Neutrophil (primary cell): ENCODE measurements around the gene MTHFD1.
A peak's percentile ranks its signal among the peaks of the same experiment; 100 is the strongest.

Experiments used
- H3K27ac ChIP-seq: fragments of 200-600 bp; sonication (generic); 2 replicates; pipeline ENCODE4 v1.5.1; 2016; ENCODE audit warnings: mild to moderate bottlenecking, moderate library complexity
- H3K27me3 ChIP-seq: fragments of 200-600 bp; sonication (generic); 2 replicates; pipeline ENCODE4 v1.6.0; 2016; ENCODE audit warnings: mild to moderate bottlenecking
- H3K36me3 ChIP-seq: fragments of 200-600 bp; sonication (generic); 2 replicates; pipeline ENCODE4 v1.5.1; 2017
- H3K4me1 ChIP-seq, 2 experiments: fragments of 200-600 bp in 1 of 2; sonication (generic) in 1 of 2; 1 replicate in 1 of 2; 2 replicates in 1 of 2; pipeline versions ENCODE4 v1.5.1 to v1.6.1; 2013 to 2016; ENCODE audit warnings: low read depth in 1 of 2, low read length in 1 of 2, mild to moderate bottlenecking in 1 of 2, moderate library complexity in 1 of 2; ENCODE audit not compliant: control insufficient read depth in 1 of 2, insufficient read depth in 1 of 2
- H3K4me3 ChIP-seq, 2 experiments: fragments of 200-600 bp in 1 of 2; sonication (generic) in 1 of 2; 1 replicate in 1 of 2; 2 replicates in 1 of 2; pipeline ENCODE4 v1.5.1; 2013 to 2016; ENCODE audit warnings: low read depth in 1 of 2, low read length in 1 of 2, mild to moderate bottlenecking in 1 of 2, moderate library complexity in 1 of 2
- H3K9me3 ChIP-seq: fragments of 200-600 bp; sonication (generic); 2 replicates; pipeline ENCODE4 v1.5.1; 2016
- TF ChIP-seq, protein P1 (sequence below): fragments of 200-600 bp; sonication (generic); IDR thresholded peaks from 2 replicates; pipeline ENCODE4 v1.5.1; 2016; ENCODE audit warnings: antibody characterized with exemption

MTHFD1 gene

GRCh38 chr14:64501411-64502171, 113.4 kb downstream of the MTHFD1 start:
- H3K9me3 ChIP-seq, result no peaks in the 10 kb centered on the region
- no peaks in the 10 kb centered on the region for H3K36me3 ChIP-seq
- peaks cover 21 to 26% of the 10 kb centered on the region in 2 experiments for H3K4me1 ChIP-seq
- no peak overlapping the region for H3K4me3 ChIP-seq
- peaks cover 22% of the 10 kb centered on the region for H3K27me3 ChIP-seq
- TF ChIP-seq, protein P1, sequence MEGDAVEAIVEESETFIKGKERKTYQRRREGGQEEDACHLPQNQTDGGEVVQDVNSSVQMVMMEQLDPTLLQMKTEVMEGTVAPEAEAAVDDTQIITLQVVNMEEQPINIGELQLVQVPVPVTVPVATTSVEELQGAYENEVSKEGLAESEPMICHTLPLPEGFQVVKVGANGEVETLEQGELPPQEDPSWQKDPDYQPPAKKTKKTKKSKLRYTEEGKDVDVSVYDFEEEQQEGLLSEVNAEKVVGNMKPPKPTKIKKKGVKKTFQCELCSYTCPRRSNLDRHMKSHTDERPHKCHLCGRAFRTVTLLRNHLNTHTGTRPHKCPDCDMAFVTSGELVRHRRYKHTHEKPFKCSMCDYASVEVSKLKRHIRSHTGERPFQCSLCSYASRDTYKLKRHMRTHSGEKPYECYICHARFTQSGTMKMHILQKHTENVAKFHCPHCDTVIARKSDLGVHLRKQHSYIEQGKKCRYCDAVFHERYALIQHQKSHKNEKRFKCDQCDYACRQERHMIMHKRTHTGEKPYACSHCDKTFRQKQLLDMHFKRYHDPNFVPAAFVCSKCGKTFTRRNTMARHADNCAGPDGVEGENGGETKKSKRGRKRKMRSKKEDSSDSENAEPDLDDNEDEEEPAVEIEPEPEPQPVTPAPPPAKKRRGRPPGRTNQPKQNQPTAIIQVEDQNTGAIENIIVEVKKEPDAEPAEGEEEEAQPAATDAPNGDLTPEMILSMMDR, result no peak
- no peak overlapping the region for H3K27ac ChIP-seq

DNA sequence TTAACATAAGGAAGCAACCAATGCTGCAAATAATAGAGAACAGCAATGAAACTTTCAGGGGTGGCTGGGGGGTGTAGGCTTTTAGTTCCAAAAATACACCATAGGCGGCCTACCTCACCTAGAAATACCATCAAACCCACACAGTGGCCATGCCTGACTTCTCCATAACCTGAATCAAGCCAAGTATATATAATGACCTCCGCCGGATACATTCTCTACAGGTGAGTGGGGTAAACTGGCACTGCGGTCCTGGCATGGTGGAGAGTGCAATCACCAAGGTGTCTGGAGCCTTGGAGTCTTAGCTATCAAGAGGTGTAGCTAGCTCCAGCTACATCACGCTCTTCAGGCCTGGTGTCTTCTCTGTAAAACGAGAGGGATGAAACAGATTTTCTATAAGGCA, 114.3 kb downstream of the MTHFD1 start:
- Histone ChIP-seq H3K4me1 (peaks cover 24 to 29% of the 10 kb centered on the region in 2 experiments), H3K9me3 (no peaks in the 10 kb centered on the region)

GRCh38 chr14:64502887-64503433, 114.8 kb downstream of the MTHFD1 start:
- Histone ChIP-seq H3K4me1 (peaks cover 24 to 31% of the 10 kb centered on the region in 2 experiments), H3K36me3 (no peaks in the 10 kb centered on the region), H3K9me3 (no peaks in the 10 kb centered on the region), H3K27me3 (peaks cover 22% of the 10 kb centered on the region), H3K4me3 (peak overlapping the region; percentile 89 to 93), H3K27ac (peak overlapping the region; percentile 98)
- TF ChIP-seq, protein P1, result no peak

More for the DNA sequence above, 114.3 kb downstream of the MTHFD1 start:
- peaks cover 22% of the 10 kb centered on the region for H3K27me3 ChIP-seq
- H3K27ac ChIP-seq, result no peak overlapping the region
- H3K36me3 ChIP-seq, result no peaks in the 10 kb centered on the region
- TF ChIP-seq, protein P1, result no peak
- peak overlapping the region; percentile 89 to 93 for H3K4me3 ChIP-seq

DNA sequence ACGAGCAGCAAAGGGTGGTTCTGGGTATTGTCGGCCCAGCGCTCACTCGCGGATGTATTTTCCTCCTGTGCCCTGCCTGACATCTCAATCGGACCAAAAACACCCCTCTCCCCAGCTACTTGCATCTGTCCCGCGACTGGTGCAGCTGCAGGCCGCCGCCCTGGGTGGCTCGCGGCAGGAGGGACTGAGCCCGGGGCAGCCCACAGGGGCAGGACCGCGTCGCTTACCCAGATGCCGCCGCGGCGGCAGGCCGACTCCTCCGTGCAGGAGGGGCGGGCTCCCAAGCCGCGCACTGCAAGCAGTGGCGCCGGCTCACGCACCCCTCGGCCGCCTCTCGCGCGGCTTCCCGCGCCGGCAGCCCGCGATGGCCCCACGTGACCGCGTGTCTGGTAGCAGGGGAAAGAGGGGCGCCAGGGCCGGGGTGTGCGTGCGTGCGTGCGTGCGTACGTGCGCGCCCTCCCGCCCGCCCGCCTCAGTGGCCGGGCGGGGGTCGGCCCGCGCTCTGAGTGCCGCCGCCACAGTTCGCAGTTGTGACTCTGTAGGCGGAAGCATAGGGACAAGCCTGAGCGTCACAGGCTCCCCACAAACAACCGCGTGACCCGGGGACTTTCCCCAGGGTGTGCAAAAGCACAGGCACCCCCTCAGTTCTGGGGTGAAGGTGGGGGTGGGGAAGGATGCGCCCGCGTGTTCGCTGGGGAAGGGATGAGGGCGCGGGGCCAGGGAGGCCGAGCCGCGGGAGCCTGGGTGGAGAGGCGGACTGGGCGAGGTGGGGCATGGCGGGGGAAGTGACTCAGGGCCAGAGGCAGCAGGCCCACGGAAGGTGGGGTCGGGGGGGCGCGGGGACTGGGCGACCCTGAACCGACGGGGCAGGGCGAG, 115.5 kb downstream of the MTHFD1 start, which contains the start of gene ZBTB25:
Gene ZBTB25 (minus strand): TSS at position 405 of the 876 bp plus-strand sequence. CDS start 13,305 bp downstream, outside the sequence.
- Histone ChIP-seq H3K36me3 (no peaks in the 10 kb centered on the region), H3K27me3 (peaks cover 22% of the 10 kb centered on the region), H3K4me1 (peaks cover 24 to 38% of the 10 kb centered on the region in 2 experiments), H3K9me3 (no peaks in the 10 kb centered on the region), H3K4me3 (peak within 1 kb of the TSS; percentile 89 to 93), H3K27ac (peak within 1 kb of the TSS; percentile 98)
- TF ChIP-seq, protein P1, result no peak

DNA sequence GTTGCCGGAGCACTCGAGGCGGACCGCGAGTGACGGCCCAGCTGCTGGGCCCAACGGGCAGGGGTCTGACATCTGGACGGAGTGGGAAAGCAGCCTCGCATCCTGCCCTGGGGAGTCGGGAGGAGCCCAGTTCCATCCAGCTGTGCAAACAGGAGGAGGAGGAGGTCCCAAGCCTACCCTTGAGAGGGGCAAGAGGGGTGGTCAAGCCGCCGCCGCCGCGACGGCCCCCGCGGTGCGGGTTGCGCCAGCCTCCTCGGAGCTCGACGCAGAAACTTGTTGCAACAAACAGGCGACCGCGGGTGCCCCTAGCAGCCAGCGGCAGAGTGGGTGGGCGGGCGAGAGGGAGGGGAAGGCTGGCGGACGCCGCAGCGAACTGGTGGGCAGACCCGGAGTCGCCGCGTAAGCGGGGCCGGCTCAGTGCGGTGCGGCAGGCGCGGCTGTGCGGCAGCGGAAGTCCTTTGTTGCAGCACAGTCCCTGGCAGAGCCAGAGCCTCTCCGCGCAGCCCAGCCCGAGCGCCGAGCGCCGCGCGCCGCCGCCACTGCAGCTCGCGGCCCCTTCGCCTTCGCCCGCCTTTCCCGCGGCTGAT, 116.2 kb downstream of the MTHFD1 start, which contains the start of gene ZBTB1:
Gene ZBTB1 (plus strand): TSS at position 461 of the 587 bp plus-strand sequence. CDS start 16,735 bp downstream, outside the sequence.
- peaks cover 22% of the 10 kb centered on the region for H3K27me3 ChIP-seq
- H3K36me3 ChIP-seq, result no peaks in the 10 kb centered on the region
- peaks cover 24 to 38% of the 10 kb centered on the region in 2 experiments for H3K4me1 ChIP-seq
- H3K27ac ChIP-seq, result peak within 1 kb of the TSS; percentile 98
- TF ChIP-seq, protein P1, result no peak
- peak within 1 kb of the TSS; percentile 89 to 93 for H3K4me3 ChIP-seq
- no peaks in the 10 kb centered on the region for H3K9me3 ChIP-seq
